Keratinocyte (primary cell): ENCODE results near the gene SCN8A.
"Not testable (repeated sequence)": the region's sequence is repeated elsewhere in the genome, so short reads cannot be mapped to it uniquely, and the experiment has no call there.

Experiments used
- EZH2 ChIP-seq: IDR thresholded peaks from one replicate; pipeline ENCODE4 v1.6.1; 2012; ENCODE audit warnings: inconsistent platforms, mild to moderate bottlenecking, low read length, moderate library complexity
- TF ChIP-seq, protein P1 (sequence below), 3 experiments: IDR thresholded peaks in 1 of 3; conservative IDR thresholded peaks in 1 of 3; optimal IDR thresholded peaks in 1 of 3; 2 replicates in 2 of 3; 3 replicates in 1 of 3; pipeline versions ENCODE3 to v1.5.1; 2011; ENCODE audit warnings: low read length in 3 of 3, mild to moderate bottlenecking in 3 of 3, moderate library complexity in 2 of 3, control low read depth in 1 of 3, inconsistent platforms in 1 of 3; ENCODE audit not compliant: insufficient read depth in 2 of 3; ENCODE audit errors: extremely low read depth in 1 of 3

DNA sequence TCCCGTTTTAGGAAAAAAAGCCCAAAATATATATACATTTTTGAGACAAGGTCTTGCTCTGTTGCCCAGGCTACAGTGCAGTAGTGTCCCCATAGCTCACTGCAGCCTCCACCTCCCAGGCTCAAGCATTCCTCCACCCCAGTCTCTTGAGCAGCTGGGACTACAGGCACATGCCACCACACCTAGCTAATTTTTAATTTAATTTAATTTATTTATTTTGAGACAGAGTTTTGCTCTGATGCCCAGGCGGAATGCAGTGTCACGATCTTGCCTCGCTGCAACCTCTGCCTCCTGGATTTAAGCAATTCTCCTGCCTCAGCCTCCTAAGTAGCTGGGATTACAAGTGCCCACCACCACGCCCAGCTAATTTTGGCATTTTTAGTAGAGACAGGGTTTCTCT is 240.8 kb downstream of the SCN8A start:
- TF ChIP-seq, protein P1, sequence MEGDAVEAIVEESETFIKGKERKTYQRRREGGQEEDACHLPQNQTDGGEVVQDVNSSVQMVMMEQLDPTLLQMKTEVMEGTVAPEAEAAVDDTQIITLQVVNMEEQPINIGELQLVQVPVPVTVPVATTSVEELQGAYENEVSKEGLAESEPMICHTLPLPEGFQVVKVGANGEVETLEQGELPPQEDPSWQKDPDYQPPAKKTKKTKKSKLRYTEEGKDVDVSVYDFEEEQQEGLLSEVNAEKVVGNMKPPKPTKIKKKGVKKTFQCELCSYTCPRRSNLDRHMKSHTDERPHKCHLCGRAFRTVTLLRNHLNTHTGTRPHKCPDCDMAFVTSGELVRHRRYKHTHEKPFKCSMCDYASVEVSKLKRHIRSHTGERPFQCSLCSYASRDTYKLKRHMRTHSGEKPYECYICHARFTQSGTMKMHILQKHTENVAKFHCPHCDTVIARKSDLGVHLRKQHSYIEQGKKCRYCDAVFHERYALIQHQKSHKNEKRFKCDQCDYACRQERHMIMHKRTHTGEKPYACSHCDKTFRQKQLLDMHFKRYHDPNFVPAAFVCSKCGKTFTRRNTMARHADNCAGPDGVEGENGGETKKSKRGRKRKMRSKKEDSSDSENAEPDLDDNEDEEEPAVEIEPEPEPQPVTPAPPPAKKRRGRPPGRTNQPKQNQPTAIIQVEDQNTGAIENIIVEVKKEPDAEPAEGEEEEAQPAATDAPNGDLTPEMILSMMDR (optimal IDR thresholded peaks at IDR 0.05 in 1 of 3, IDR thresholded peaks at IDR 0.05 in 1 of 3, conservative IDR thresholded peaks at IDR 0.05 in 1 of 3; ENCODE audit: extremely low read depth in 1 of 3, insufficient read depth in 2 of 3, low read length in 3 of 3), result not testable (repeated sequence)
- TF ChIP-seq EZH2, result not testable (repeated sequence)
